HG03196 (cell line): ENCODE data around the gene COL5A1.

Experiments used
- ATAC-seq: cut with Tn5 transposase; IDR thresholded peaks from one replicate; pipeline ENCODE4 v1.9.1; 2021; ENCODE audit not compliant: unreplicated experiment

The COL5A1 gene

GRCh38 chr9:134606951-134607731 lies 34.5 kb upstream of the COL5A1 start:
- no peak for ATAC-seq

DNA sequence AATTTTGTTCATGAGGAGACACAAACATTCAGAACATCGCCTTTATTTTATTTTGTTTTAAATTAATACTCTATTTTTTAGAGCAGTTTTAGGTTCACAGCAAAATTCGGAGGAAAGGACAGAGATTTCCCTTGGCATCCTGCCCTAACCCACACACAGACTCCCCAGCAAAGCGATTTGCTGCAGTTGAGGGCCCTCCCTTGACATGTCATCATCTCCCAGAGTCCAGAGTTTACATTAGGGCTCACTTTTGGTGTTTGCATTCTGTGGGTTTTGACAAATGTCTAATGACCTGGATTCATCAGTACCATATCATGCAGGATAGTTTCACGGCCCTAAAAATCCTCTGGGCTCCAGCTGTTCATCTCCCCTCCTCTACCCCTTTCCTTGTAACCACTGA lies 33.6 kb upstream of the COL5A1 start:
- ATAC-seq: no peak

DNA sequence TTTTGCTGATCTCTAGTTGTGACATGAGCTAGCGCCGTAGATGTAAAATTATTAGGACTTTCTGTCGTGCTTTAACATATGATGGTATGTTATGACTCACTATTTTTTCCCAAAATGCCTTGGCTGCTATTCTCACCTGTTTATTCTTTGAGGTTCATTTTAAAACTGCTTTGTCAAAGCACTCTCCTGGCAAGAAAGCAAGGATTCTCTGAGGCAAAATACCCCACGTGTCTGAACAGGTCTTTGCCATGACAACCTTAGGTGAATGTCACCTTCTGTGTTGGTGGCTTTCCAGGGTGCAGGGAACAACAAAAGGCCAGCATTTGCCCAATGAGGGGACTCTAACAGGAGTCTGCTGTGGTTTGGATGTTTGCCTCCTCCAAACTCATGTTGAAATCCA lies 30.6 kb upstream of the COL5A1 start:
- ATAC-seq: no peak

- no peak for ATAC-seq
Observed at GRCh38 chr9:134612309-134612708, 29.3 kb upstream of the COL5A1 start.

DNA sequence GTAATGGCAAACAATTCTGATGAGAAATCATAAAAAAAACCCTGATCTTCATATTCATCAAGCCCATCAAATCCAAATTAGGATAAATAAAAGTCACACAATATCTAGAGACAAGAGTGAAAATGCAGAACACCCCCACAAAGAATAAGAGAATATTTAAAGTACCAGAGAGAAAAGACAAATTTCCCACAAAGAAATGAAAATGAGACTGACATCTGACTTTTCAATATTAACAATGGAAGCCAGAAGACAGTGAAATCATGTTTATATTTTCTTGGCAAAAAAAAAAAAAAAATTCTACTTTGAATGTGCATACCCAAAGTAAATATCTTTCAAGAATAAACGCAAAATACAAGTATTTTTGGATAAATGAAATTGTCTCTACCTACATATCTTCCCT lies 28.9 kb upstream of the COL5A1 start:
- no peak for ATAC-seq

GRCh38 chr9:134614256-134614655 lies 27.3 kb upstream of the COL5A1 start:
- no peak for ATAC-seq

DNA sequence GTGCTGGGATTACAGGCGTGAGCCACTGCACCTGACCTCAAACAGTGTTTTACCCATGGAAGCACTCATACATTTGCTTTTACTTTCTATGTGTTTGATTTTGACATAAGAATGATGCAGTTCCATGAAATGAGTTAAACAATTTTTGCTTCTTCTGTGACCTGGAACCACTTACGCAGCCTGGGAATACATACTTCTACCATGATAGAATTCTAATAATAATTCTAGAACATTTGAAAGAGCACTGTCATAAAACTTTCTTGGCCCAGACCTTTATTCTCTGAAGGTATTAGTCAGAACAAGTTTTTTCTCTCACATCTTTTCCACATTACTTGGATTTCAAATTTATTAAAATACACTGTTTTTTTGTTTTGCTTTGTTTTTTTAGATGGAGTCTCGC lies 25.3 kb upstream of the COL5A1 start:
- ATAC-seq: no peak

DNA sequence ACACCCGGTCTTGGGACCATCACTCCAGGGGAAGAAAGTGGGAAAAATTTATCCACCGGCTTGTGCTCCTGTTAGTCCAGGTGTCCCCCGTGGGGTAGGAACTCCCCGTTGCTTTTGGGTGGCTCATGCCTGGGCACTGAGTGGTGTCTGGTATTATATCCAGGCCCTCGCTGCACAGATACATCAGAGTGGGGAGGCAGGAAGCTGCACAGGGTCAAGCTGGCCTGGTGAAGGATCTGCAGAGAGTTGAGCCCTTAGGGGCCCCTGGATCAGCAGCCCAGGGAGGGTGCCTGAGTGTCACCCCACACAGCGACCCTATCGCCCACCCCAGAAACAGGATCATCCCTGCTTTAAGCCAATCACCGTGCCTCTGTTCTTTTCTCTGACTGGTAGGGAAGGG lies 24.4 kb upstream of the COL5A1 start:
- no peak for ATAC-seq

- no peak for ATAC-seq
Observed at GRCh38 chr9:134617836-134618162, 23.8 kb upstream of the COL5A1 start.

GRCh38 chr9:134618163-134618832 lies 23.3 kb upstream of the COL5A1 start:
- ATAC-seq: no peak

DNA sequence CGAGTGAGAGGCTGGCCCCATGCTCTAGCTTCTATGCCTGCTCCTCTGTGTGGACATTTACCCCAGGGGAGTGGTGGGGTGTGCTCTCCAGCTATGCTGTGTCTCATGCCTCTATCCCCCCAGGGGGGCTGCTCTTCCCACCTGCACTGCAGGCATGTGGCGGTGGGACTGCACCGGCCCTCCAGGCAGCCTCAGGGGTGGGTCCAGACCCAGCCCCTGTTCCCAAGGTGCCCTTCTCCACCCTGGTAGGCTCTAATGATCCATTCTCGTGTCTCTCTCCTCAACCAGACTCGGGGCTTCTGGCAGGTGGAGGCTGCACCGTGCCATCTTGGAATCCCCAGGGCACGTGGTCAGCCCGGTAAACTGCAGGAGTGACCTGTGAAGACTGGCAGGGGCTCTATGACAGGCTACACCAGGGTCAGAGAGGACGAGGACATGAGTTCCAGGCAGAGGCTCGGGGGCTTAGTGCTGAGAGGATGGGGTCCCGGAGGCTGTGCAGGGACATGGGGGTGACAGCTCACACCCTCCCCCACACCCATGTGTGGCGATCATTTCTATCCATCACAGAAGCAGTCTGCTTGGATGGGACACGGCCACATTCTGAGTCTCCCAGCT lies 22.7 kb upstream of the COL5A1 start:
- ATAC-seq: no peak

DNA sequence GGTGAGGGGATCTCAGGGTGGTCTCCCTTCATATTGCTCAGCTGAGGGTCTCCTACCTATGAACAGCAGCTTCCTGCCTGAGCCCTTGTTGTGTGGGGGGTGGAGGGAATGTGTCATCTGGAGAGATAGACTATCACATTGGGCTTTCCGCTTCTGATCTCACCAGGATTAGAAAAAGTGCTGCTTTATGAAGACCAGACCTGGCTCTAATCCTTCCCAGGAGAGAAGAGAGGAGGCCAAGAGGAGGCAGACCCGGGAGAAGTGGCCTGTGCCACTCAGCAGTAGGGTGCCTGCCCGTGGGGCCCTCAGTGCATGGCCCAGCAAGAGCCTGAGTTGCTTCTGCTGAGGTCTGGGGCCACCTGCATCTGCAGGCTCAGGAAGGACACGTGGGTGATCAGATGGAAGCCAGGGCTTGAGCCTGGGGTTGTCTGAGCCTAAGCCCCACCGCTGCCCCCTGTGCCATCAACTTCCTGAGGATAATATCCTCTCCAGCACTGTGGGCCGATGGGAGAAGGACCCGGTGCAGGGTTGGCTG lies 22.1 kb upstream of the COL5A1 start:
- ATAC-seq: no peak

GRCh38 chr9:134619983-134620661 lies 21.5 kb upstream of the COL5A1 start:
- ATAC-seq: no peak

GRCh38 chr9:134620751-134621557 lies 20.6 kb upstream of the COL5A1 start:
- no peak for ATAC-seq

GRCh38 chr9:134621558-134622110 lies 20.0 kb upstream of the COL5A1 start:
- ATAC-seq: no peak

DNA sequence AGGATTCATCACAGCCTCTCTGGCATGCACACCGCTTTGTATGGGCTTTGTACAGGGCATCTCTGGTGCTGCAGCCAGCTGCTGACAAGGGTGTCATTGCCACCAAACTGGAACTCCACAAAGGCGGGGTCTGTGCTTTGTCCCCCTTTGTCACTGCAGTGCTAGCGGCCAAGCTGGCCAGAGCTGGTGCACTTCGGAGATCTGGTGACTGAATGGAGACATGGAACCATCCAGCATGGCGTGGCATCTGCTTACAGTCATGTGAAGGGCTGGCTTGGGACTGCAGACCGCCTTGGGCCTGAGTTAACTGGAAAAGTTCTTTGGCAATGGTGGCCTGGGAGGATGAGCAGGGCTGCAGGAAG lies 18.7 kb upstream of the COL5A1 start:
- no peak for ATAC-seq

- ATAC-seq: no peak
Observed at GRCh38 chr9:134623258-134624066, 18.1 kb upstream of the COL5A1 start.

DNA sequence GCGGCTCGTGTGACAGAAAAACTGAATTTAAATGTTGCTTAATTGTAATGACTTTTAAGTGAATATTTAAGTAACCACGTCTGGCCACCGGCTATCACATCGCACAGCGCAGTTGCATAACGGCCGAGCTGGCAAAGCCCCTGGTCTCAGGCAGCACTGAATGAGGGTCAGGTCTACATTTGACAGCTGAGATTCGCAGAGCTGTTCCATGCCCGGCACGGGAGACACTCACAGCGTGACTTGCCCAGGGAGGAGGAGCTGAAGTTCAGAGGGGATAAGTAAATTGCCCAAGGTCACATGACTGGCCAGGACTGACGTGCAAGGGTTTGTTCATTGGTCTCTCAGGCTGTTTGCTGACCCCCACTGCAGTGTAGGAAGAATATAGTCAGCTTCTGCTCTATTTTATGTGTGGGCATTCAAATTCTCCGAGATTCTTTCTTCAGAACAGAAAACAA lies 17.4 kb upstream of the COL5A1 start:
- ATAC-seq: no peak

DNA sequence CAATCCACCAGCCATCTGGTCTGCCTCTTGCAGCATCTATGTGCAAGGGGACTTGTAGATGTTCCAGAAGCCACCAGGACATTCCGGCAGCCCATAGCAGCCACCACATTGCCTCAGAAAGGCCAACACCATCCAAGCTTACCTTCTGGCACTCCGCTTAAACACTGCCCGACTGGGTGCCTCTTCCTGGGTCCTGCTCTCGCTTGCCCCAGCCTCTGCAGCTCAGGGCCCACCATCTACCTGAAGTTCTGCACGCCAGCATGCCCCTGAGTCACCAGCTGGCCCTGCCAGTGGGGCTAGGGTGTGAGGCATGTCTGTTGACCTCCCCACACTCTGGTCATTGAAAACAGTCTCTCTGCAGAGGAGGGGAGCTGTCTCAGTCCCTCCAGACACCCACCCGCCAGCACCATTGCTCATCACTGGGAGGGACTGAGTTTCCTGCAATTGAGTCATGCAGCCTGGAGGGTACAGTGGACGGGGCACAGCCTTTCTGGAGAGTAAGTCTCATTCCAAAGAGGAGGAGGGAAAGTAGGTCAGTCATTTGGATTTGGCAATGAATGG lies 16.9 kb upstream of the COL5A1 start:
- no peak for ATAC-seq
